GM10248 (cell line): Measurements from ENCODE around the gene CTSS.

Experiments
- CTCF ChIA-PET: fragments of 300-600 bp; sonication (Branson Sonifier 250); formaldehyde crosslinking; extraction: SDS; loops from one replicate; lab custom pipeline; 2021; ENCODE audit warnings: antibody characterized with exemption; lab: Yijun Ruan, JAX
- POLR2A ChIA-PET: fragments of 350-650 bp; sonication (Branson Sonifier 250); formaldehyde crosslinking; extraction: SDS; loops from one replicate; lab custom pipeline; 2020; ENCODE audit warnings: antibody characterized with exemption; lab: Yijun Ruan, JAX
- DNase-seq: peaks from one replicate; pipeline ENCODE4 v3.0.0; 2012; ENCODE audit errors: extremely low spot score
- TF ChIP-seq, protein P1 (sequence below): IDR thresholded peaks from 2 replicates; pipeline ENCODE4 v1.5.1; 2012; ENCODE audit warnings: mild to moderate bottlenecking, low read depth; ENCODE audit errors: extremely low read depth, missing control alignments, control extremely low read depth

The CTSS gene

DNA sequence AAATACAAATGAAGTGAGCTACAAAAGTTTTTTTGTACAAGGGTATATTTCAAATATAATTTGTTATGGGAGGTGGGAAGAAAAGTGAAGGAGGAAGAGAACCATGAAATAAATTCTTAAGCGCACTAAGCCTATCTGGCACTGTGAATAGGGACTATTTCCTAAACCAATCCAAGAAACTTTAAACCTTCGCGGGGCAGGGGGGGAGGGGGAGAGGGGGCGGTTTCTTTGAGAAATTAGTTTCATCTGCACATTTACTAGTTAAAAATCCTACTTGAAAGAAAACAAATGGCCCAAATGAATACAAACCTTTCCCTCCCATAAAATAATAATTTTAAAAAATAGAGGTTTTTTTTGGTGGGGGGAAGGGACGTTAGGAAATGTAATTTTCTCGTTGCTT is 69.0 kb downstream of the CTSS start:
- CTCF ChIA-PET, result interaction anchor here (0.9 to 2.4 kb wide), 13 partner anchors 9 to 299 kb away, joined by 3 to 10 read pairs (median 5); no protein-coding TSS in a partner anchor
- no peak for DNase-seq
- TF ChIP-seq, protein P1, sequence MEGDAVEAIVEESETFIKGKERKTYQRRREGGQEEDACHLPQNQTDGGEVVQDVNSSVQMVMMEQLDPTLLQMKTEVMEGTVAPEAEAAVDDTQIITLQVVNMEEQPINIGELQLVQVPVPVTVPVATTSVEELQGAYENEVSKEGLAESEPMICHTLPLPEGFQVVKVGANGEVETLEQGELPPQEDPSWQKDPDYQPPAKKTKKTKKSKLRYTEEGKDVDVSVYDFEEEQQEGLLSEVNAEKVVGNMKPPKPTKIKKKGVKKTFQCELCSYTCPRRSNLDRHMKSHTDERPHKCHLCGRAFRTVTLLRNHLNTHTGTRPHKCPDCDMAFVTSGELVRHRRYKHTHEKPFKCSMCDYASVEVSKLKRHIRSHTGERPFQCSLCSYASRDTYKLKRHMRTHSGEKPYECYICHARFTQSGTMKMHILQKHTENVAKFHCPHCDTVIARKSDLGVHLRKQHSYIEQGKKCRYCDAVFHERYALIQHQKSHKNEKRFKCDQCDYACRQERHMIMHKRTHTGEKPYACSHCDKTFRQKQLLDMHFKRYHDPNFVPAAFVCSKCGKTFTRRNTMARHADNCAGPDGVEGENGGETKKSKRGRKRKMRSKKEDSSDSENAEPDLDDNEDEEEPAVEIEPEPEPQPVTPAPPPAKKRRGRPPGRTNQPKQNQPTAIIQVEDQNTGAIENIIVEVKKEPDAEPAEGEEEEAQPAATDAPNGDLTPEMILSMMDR, result no peak

GRCh38 chr1:150696162-150696561 is 69.4 kb downstream of the CTSS start:
- TF ChIP-seq, protein P1, result no peak
- ChIA-PET POLR2A (interaction anchor here (1.4 kb wide), 1 partner anchor 68 kb away, joined by 4 read pairs; no protein-coding TSS in a partner anchor), CTCF (interaction anchor here (1.2 to 2.4 kb wide), 10 partner anchors 9 to 299 kb away, joined by 3 to 10 read pairs (median 5); no protein-coding TSS in a partner anchor)
- no peak for DNase-seq

More for the DNA sequence above, 69.0 kb downstream of the CTSS start:
- POLR2A ChIA-PET, result interaction anchor here (0.6 to 1.4 kb wide), 5 partner anchors 12 to 809 kb away, joined by 3 to 13 read pairs (median 4); partner anchors contain the start of gene MCL1

DNA sequence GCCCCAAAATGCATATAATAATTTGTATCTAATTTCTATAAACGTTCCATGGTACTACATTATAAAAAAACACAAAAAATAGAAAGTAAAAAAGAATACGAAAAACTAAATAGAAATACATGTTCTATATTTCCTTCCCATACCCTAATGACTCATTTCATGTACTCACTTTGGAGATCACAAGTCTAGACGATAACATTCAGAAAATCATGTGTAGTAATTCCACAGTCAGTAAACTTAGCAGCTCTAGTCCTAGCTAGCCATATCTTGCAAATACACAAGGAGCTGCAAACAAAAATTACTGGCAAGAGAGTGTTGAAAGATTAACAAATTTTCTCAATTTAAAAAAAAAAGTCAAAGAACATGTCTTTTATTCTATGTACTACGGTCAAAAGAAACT is 70.0 kb downstream of the CTSS start:
- CTCF ChIA-PET, result interaction anchor here (1.2 to 2.4 kb wide), 4 partner anchors 11 to 300 kb away, joined by 3 to 10 read pairs (median 8); no protein-coding TSS in a partner anchor
- TF ChIP-seq, protein P1, result no peak
- POLR2A ChIA-PET, result no interaction called here
- DNase-seq, result no peak

GRCh38 chr1:150692720-150693119 is 72.9 kb downstream of the CTSS start:
- CTCF ChIA-PET, result interaction anchor here (1.1 to 1.2 kb wide), 3 partner anchors 15 to 133 kb away, joined by 3 to 5 read pairs (median 4); no protein-coding TSS in a partner anchor
- TF ChIP-seq, protein P1, result no peak
- DNase-seq, result no peak
- POLR2A ChIA-PET, result no interaction called here

DNA sequence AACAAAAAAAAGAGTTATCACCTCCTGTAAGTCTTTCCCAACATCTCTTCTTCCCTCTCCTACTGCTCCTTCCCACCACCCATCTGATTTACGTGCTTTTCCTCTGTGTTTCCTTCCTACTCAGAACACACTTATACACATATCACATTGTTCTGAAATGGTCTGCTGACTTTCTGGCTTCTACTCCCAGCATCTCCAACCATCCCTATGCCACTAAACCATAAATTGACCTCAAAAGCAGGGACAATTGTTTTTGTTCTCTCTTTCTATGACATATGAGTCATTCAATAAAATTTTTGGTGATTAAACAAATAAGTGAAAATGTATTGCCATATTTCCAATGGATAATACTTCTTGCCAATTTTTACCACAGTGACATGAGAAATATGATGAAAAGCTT is 76.8 kb downstream of the CTSS start:
- ChIA-PET CTCF (no interaction called here), POLR2A (no interaction called here)
- no peak for DNase-seq
- TF ChIP-seq, protein P1, result no peak

- CTCF ChIA-PET, result interaction anchor here (1.3 to 1.7 kb wide), 3 partner anchors 11 to 32 kb away, joined by 4 to 5 read pairs (median 5); partner anchors contain the start of gene GOLPH3L
- POLR2A ChIA-PET, result no interaction called here
- DNase-seq, result no peak
- TF ChIP-seq, protein P1, result no peak
Observed at GRCh38 chr1:150686275-150686674, 79.3 kb downstream of the CTSS start.
